Measurements from ENCODE around the gene GPS1. TPM values are rescaled to one million over a fixed set of nuclear protein-coding genes. Genes with fewer than 3 reads are reported as not detected.

Gene GPS1
- total and polyA plus RNA-seq, 2 donors from 2014 or later = 99.3 to 149 TPM

DNA sequence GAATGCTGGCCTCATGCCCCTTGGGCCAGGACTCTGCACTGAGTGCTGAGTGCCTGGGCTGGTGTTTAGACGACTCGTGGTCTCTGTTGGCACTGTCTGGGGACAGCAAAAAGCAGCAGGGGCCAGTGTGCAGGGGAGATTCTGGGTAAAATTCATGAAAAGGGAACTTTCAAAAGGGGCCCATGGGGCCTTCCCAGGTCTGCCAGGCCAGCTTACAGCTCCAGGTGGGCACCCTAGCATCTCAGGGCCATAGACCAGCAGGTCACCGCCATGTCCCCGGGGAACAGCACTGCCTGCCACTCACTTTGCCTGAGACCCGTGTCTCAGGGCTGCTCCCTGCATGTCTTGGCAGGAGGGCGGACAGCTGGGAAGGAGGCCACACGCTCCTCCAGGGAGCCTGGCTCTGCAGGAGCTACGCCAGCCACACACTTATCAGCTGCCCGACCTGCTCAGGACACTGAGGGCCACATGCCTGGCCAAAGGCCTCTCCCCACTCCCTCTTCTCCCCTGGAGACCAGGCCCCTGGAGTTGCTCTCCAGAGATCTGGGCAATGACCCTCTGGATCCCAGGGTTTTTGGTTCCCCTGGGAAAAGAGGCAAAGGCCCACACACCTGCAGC is 55.1 kb downstream of the GPS1 start:
- peak overlapping the region in 2 of 3 donors; percentile 9 to 27 for H3K4me3 ChIP-seq (ENCODE audit: low read length in 3 of 3)
- no peaks in the 10 kb centered on the region for H3K9me3 ChIP-seq (ENCODE audit: control insufficient read depth in 2 of 3, insufficient read depth in 1 of 3, low read length in 3 of 3)
- DNase-seq (peak in 1 of 5 donors; percentile 60), FAIRE-seq (no peak)
- intact Hi-C loops (cut with DNase I) = no loop called here
- TF ChIP-seq, protein P1, sequence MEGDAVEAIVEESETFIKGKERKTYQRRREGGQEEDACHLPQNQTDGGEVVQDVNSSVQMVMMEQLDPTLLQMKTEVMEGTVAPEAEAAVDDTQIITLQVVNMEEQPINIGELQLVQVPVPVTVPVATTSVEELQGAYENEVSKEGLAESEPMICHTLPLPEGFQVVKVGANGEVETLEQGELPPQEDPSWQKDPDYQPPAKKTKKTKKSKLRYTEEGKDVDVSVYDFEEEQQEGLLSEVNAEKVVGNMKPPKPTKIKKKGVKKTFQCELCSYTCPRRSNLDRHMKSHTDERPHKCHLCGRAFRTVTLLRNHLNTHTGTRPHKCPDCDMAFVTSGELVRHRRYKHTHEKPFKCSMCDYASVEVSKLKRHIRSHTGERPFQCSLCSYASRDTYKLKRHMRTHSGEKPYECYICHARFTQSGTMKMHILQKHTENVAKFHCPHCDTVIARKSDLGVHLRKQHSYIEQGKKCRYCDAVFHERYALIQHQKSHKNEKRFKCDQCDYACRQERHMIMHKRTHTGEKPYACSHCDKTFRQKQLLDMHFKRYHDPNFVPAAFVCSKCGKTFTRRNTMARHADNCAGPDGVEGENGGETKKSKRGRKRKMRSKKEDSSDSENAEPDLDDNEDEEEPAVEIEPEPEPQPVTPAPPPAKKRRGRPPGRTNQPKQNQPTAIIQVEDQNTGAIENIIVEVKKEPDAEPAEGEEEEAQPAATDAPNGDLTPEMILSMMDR (IDR thresholded peaks at IDR 0.05; ENCODE audit: borderline replicate concordance, extremely low read depth, insufficient read depth) = no peak
- no peaks in the 10 kb centered on the region for H3K27me3 ChIP-seq (ENCODE audit: control insufficient read depth, insufficient read depth, low read length)
- peaks cover 0 to 35% (median 21%) of the 10 kb centered on the region in 3 donors for H3K4me1 ChIP-seq (ENCODE audit: control insufficient read depth in 2 of 3, insufficient read depth in 2 of 3, low read depth in 1 of 3, low read length in 3 of 3)
- peak overlapping the region in 1 of 3 donors; percentile 51 for H3K9ac ChIP-seq (ENCODE audit: low read length in 3 of 3)
- H3K36me3 ChIP-seq (ENCODE audit: control insufficient read depth in 2 of 3, insufficient read depth in 3 of 3, low read length in 3 of 3) = peaks cover 0 to 2% (median 0%) of the 10 kb centered on the region in 3 donors
- H3K27ac ChIP-seq (ENCODE audit: low read depth in 2 of 2, low read length in 2 of 2) = peak overlapping the region; percentile 41 to 65

Other genes with a start within 250 kb of the GPS1 start
- 9.3 TPM for gene GCGR, start 247.7 kb upstream of the GPS1 start, total RNA-seq
- 37.2 TPM for gene GCGR, start 247.7 kb upstream of the GPS1 start, polyA plus RNA-seq (ENCODE audit: insufficient read depth, low read depth, low replicate concordance)
- gene MCRIP1, start 218.6 kb upstream of the GPS1 start, total RNA-seq = 88.3 TPM
- gene MCRIP1, start 218.6 kb upstream of the GPS1 start, polyA plus RNA-seq (ENCODE audit: insufficient read depth, low read depth, low replicate concordance) = 151 TPM
- gene PPP1R27, start 216.8 kb upstream of the GPS1 start, total RNA-seq = not detected
- gene PPP1R27, start 216.8 kb upstream of the GPS1 start, polyA plus RNA-seq (ENCODE audit: insufficient read depth, low read depth, low replicate concordance) = not detected
- 482 TPM for gene P4HB, start 191.4 kb upstream of the GPS1 start, total RNA-seq
- gene P4HB, start 191.4 kb upstream of the GPS1 start, polyA plus RNA-seq (ENCODE audit: insufficient read depth, low read depth, low replicate concordance) = 411 TPM
- gene ARHGDIA, start 180.6 kb upstream of the GPS1 start, total RNA-seq = 453 TPM
- 424 TPM for gene ARHGDIA, start 180.6 kb upstream of the GPS1 start, polyA plus RNA-seq (ENCODE audit: insufficient read depth, low read depth, low replicate concordance)
- gene ALYREF, start 160.3 kb upstream of the GPS1 start, total RNA-seq = 59.3 TPM
- gene ALYREF, start 160.3 kb upstream of the GPS1 start, polyA plus RNA-seq (ENCODE audit: insufficient read depth, low read depth, low replicate concordance) = 45.3 TPM
- gene ANAPC11, start 160.2 kb upstream of the GPS1 start, total RNA-seq = 88.6 TPM
- gene ANAPC11, start 160.2 kb upstream of the GPS1 start, polyA plus RNA-seq (ENCODE audit: insufficient read depth, low read depth, low replicate concordance) = 220 TPM
- gene NPB, start 149.7 kb upstream of the GPS1 start, total RNA-seq = 0.66 TPM
- gene NPB, start 149.7 kb upstream of the GPS1 start, polyA plus RNA-seq (ENCODE audit: insufficient read depth, low read depth, low replicate concordance) = 1.4 TPM
- 28.4 TPM for gene PCYT2, start 140.5 kb upstream of the GPS1 start, total RNA-seq
- gene PCYT2, start 140.5 kb upstream of the GPS1 start, polyA plus RNA-seq (ENCODE audit: insufficient read depth, low read depth, low replicate concordance) = 104 TPM
- 25.2 TPM for gene SIRT7, start 133.7 kb upstream of the GPS1 start, total RNA-seq
- 17.4 TPM for gene SIRT7, start 133.7 kb upstream of the GPS1 start, polyA plus RNA-seq (ENCODE audit: insufficient read depth, low read depth, low replicate concordance)
- 18.2 TPM for gene MAFG, start 124.2 kb upstream of the GPS1 start, total RNA-seq
- gene MAFG, start 124.2 kb upstream of the GPS1 start, polyA plus RNA-seq (ENCODE audit: insufficient read depth, low read depth, low replicate concordance) = 8.3 TPM
- 14.2 TPM for gene PYCR1, start 114.6 kb upstream of the GPS1 start, total RNA-seq
- 7.9 TPM for gene PYCR1, start 114.6 kb upstream of the GPS1 start, polyA plus RNA-seq (ENCODE audit: insufficient read depth, low read depth, low replicate concordance)
- not detected for gene MYADML2, start 104.7 kb upstream of the GPS1 start, total RNA-seq
- gene MYADML2, start 104.7 kb upstream of the GPS1 start, polyA plus RNA-seq (ENCODE audit: insufficient read depth, low read depth, low replicate concordance) = not detected
- gene NOTUM, start 90.7 kb upstream of the GPS1 start, total RNA-seq = not detected
- gene NOTUM, start 90.7 kb upstream of the GPS1 start, polyA plus RNA-seq (ENCODE audit: insufficient read depth, low read depth, low replicate concordance) = not detected
- gene ASPSCR1, start 74.3 kb upstream of the GPS1 start, total RNA-seq = 35.2 TPM
- gene ASPSCR1, start 74.3 kb upstream of the GPS1 start, polyA plus RNA-seq (ENCODE audit: insufficient read depth, low read depth, low replicate concordance) = 57.5 TPM
- gene CENPX, start 29.0 kb upstream of the GPS1 start, total RNA-seq = 36.9 TPM
- gene CENPX, start 29.0 kb upstream of the GPS1 start, polyA plus RNA-seq (ENCODE audit: insufficient read depth, low read depth, low replicate concordance) = 93.2 TPM
- gene LRRC45, start 28.6 kb upstream of the GPS1 start, total RNA-seq = 9.9 TPM
- gene LRRC45, start 28.6 kb upstream of the GPS1 start, polyA plus RNA-seq (ENCODE audit: insufficient read depth, low read depth, low replicate concordance) = 9.9 TPM
- 2.6 TPM for gene RAC3, start 20.2 kb upstream of the GPS1 start, total RNA-seq
- gene RAC3, start 20.2 kb upstream of the GPS1 start, polyA plus RNA-seq (ENCODE audit: insufficient read depth, low read depth, low replicate concordance) = 13.1 TPM
- gene DCXR, start 14.2 kb upstream of the GPS1 start, total RNA-seq = 102 TPM
- 551 TPM for gene DCXR, start 14.2 kb upstream of the GPS1 start, polyA plus RNA-seq (ENCODE audit: insufficient read depth, low read depth, low replicate concordance)
- gene RFNG, start 87 bp upstream of the GPS1 start, total RNA-seq = 29.8 TPM
- gene RFNG, start 87 bp upstream of the GPS1 start, polyA plus RNA-seq (ENCODE audit: insufficient read depth, low read depth, low replicate concordance) = 47.3 TPM
- gene DUS1L, start 13.9 kb downstream of the GPS1 start, total RNA-seq = 84.8 TPM
- 102 TPM for gene DUS1L, start 13.9 kb downstream of the GPS1 start, polyA plus RNA-seq (ENCODE audit: insufficient read depth, low read depth, low replicate concordance)
- gene FASN, start 46.3 kb downstream of the GPS1 start, total RNA-seq = 43.3 TPM
- gene FASN, start 46.3 kb downstream of the GPS1 start, polyA plus RNA-seq (ENCODE audit: insufficient read depth, low read depth, low replicate concordance) = 13.6 TPM
- 79.4 TPM for gene CCDC57, start 160.9 kb downstream of the GPS1 start, total RNA-seq
- gene CCDC57, start 160.9 kb downstream of the GPS1 start, polyA plus RNA-seq (ENCODE audit: insufficient read depth, low read depth, low replicate concordance) = 46.7 TPM
- gene SLC16A3, start 177.1 kb downstream of the GPS1 start, total RNA-seq = 85.7 TPM
- 28.8 TPM for gene SLC16A3, start 177.1 kb downstream of the GPS1 start, polyA plus RNA-seq (ENCODE audit: insufficient read depth, low read depth, low replicate concordance)
- 160 TPM for gene CSNK1D, start 221.8 kb downstream of the GPS1 start, total RNA-seq
- 69.7 TPM for gene CSNK1D, start 221.8 kb downstream of the GPS1 start, polyA plus RNA-seq (ENCODE audit: insufficient read depth, low read depth, low replicate concordance)

All from kidney (tissue), 14 donors.